ENCODE data around the gene BABAM2.

Gene BABAM2

GRCh38 chr2:28036307-28036706 is 145.8 kb downstream of the BABAM2 start:
- Histone ChIP-seq H3K36me3 (ENCODE audit: insufficient read depth, low read length) (no peaks in the 10 kb centered on the region), H4K20me1 (ENCODE audit: insufficient read depth, low read length) (no peaks in the 10 kb centered on the region), H3K27ac (ENCODE audit: low read length) (no peak overlapping the region), H3K9ac (ENCODE audit: low read depth, low read length) (no peak overlapping the region), H3K4me2 (ENCODE audit: insufficient read depth, low read length) (no peak overlapping the region), H3K4me3 (ENCODE audit: low read depth in 1 of 2, low read length in 2 of 2) (no peak overlapping the region), H3K9me3 (ENCODE audit: insufficient read depth, low read length, severe bottlenecking) (no peaks in the 10 kb centered on the region), H3K4me1 (ENCODE audit: insufficient read depth, low read length) (no peaks in the 10 kb centered on the region), H3K79me2 (ENCODE audit: insufficient read depth, low read length) (no peaks in the 10 kb centered on the region), H2AFZ (ENCODE audit: low read depth, low read length) (no peak overlapping the region), H3K27me3 (ENCODE audit: insufficient read depth, low read length, poor library complexity) (no peaks in the 10 kb centered on the region)
- ATAC-seq (ENCODE audit: insufficient read depth, low read depth) (no peak), DNase-seq (no peak)
- TF ChIP-seq, protein P1, sequence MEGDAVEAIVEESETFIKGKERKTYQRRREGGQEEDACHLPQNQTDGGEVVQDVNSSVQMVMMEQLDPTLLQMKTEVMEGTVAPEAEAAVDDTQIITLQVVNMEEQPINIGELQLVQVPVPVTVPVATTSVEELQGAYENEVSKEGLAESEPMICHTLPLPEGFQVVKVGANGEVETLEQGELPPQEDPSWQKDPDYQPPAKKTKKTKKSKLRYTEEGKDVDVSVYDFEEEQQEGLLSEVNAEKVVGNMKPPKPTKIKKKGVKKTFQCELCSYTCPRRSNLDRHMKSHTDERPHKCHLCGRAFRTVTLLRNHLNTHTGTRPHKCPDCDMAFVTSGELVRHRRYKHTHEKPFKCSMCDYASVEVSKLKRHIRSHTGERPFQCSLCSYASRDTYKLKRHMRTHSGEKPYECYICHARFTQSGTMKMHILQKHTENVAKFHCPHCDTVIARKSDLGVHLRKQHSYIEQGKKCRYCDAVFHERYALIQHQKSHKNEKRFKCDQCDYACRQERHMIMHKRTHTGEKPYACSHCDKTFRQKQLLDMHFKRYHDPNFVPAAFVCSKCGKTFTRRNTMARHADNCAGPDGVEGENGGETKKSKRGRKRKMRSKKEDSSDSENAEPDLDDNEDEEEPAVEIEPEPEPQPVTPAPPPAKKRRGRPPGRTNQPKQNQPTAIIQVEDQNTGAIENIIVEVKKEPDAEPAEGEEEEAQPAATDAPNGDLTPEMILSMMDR (IDR thresholded peaks at IDR 0.05; ENCODE audit: borderline replicate concordance, extremely low read depth, low read length, poor library complexity, severe bottlenecking) = no peak
- TF ChIP-seq EZH2 (IDR thresholded peaks at IDR 0.05; ENCODE audit: borderline replicate concordance, low read depth, low read length, severe bottlenecking) = no peak

GRCh38 chr2:28038722-28039121 is 148.2 kb downstream of the BABAM2 start:
- H3K4me2 ChIP-seq (ENCODE audit: insufficient read depth, low read length) = no peak overlapping the region
- no peak for DNase-seq
- no peaks in the 10 kb centered on the region for H4K20me1 ChIP-seq (ENCODE audit: insufficient read depth, low read length)
- H3K27ac ChIP-seq (ENCODE audit: low read length) = no peak overlapping the region
- no peaks in the 10 kb centered on the region for H3K4me1 ChIP-seq (ENCODE audit: insufficient read depth, low read length)
- no peaks in the 10 kb centered on the region for H3K27me3 ChIP-seq (ENCODE audit: insufficient read depth, low read length, poor library complexity)
- no peaks in the 10 kb centered on the region for H3K79me2 ChIP-seq (ENCODE audit: insufficient read depth, low read length)
- H3K9me3 ChIP-seq (ENCODE audit: insufficient read depth, low read length, severe bottlenecking) = no peaks in the 10 kb centered on the region
- H3K9ac ChIP-seq (ENCODE audit: low read depth, low read length) = no peak overlapping the region
- ATAC-seq (ENCODE audit: insufficient read depth, low read depth) = no peak
- no peak overlapping the region for H3K4me3 ChIP-seq (ENCODE audit: low read depth in 1 of 2, low read length in 2 of 2)
- TF ChIP-seq, protein P1 (IDR thresholded peaks at IDR 0.05; ENCODE audit: borderline replicate concordance, extremely low read depth, low read length, poor library complexity, severe bottlenecking) = no peak
- TF ChIP-seq EZH2 (IDR thresholded peaks at IDR 0.05; ENCODE audit: borderline replicate concordance, low read depth, low read length, severe bottlenecking) = no peak
- no peak overlapping the region for H2AFZ ChIP-seq (ENCODE audit: low read depth, low read length)
- no peaks in the 10 kb centered on the region for H3K36me3 ChIP-seq (ENCODE audit: insufficient read depth, low read length)

- no peaks in the 10 kb centered on the region for H4K20me1 ChIP-seq (ENCODE audit: insufficient read depth, low read length)
- H3K4me2 ChIP-seq (ENCODE audit: insufficient read depth, low read length) = no peak overlapping the region
- no peak for ATAC-seq (ENCODE audit: insufficient read depth, low read depth)
- H3K27ac ChIP-seq (ENCODE audit: low read length) = no peak overlapping the region
- no peaks in the 10 kb centered on the region for H3K9me3 ChIP-seq (ENCODE audit: insufficient read depth, low read length, severe bottlenecking)
- H3K36me3 ChIP-seq (ENCODE audit: insufficient read depth, low read length) = no peaks in the 10 kb centered on the region
- no peaks in the 10 kb centered on the region for H3K4me1 ChIP-seq (ENCODE audit: insufficient read depth, low read length)
- DNase-seq = no peak
- H3K9ac ChIP-seq (ENCODE audit: low read depth, low read length) = no peak overlapping the region
- no peak overlapping the region for H3K4me3 ChIP-seq (ENCODE audit: low read depth in 1 of 2, low read length in 2 of 2)
- H3K27me3 ChIP-seq (ENCODE audit: insufficient read depth, low read length, poor library complexity) = no peaks in the 10 kb centered on the region
- no peaks in the 10 kb centered on the region for H3K79me2 ChIP-seq (ENCODE audit: insufficient read depth, low read length)
- H2AFZ ChIP-seq (ENCODE audit: low read depth, low read length) = no peak overlapping the region
- TF ChIP-seq, protein P1 (IDR thresholded peaks at IDR 0.05; ENCODE audit: borderline replicate concordance, extremely low read depth, low read length, poor library complexity, severe bottlenecking) = no peak
- TF ChIP-seq EZH2 (IDR thresholded peaks at IDR 0.05; ENCODE audit: borderline replicate concordance, low read depth, low read length, severe bottlenecking) = no peak
Observed at GRCh38 chr2:28045676-28046351, 155.3 kb downstream of the BABAM2 start.

Data from DND-41 (cell line).